ENCODE data around the gene F10. TPM values are rescaled to one million over a fixed set of nuclear protein-coding genes. Genes with fewer than 3 reads are reported as not detected.

Gene F10
- total RNA-seq, 1 experiment from 2014 or later, result not detected

- Mint-ChIP-seq H3K9me3 (ENCODE audit: unreplicated experiment) (no peaks in the 10 kb centered on the region), H3K36me3 (ENCODE audit: insufficient read depth, unreplicated experiment) (no peaks in the 10 kb centered on the region), H3K4me3 (ENCODE audit: unreplicated experiment) (no peak overlapping the region), H3K27ac (ENCODE audit: low read depth, unreplicated experiment) (no peak overlapping the region), H3K27me3 (ENCODE audit: insufficient read depth, unreplicated experiment) (peaks cover 31% of the 10 kb centered on the region), H3K4me1 (ENCODE audit: insufficient read depth, unreplicated experiment) (no peaks in the 10 kb centered on the region)
- ChIA-PET CTCF (no interaction called here), POLR2A (no interaction called here)
- TF ChIP-seq CTCF (IDR thresholded peaks at IDR 0.05; ENCODE audit: unreplicated experiment), result no peak
- intact Hi-C loops (cut with micrococcal nuclease), result no loop called here
- no peak for DNase-seq (ENCODE audit: unreplicated experiment)
- BruUV-seq (replicated peaks), result no TSS peak
These were observed 15.2 kb downstream of the F10 start for GRCh38 chr13:113137691-113138298.

GRCh38 chr13:113138792-113139551, 16.4 kb downstream of the F10 start:
- Mint-ChIP-seq H3K4me3 (ENCODE audit: unreplicated experiment) (no peak overlapping the region), H3K36me3 (ENCODE audit: insufficient read depth, unreplicated experiment) (no peaks in the 10 kb centered on the region), H3K27me3 (ENCODE audit: insufficient read depth, unreplicated experiment) (peaks cover 19% of the 10 kb centered on the region), H3K9me3 (ENCODE audit: unreplicated experiment) (no peaks in the 10 kb centered on the region), H3K4me1 (ENCODE audit: insufficient read depth, unreplicated experiment) (no peaks in the 10 kb centered on the region), H3K27ac (ENCODE audit: low read depth, unreplicated experiment) (no peak overlapping the region)
- BruUV-seq (replicated peaks), result no TSS peak
- no peak for DNase-seq (ENCODE audit: unreplicated experiment)
- CTCF ChIA-PET, result no interaction called here
- no peak for TF ChIP-seq CTCF (IDR thresholded peaks at IDR 0.05; ENCODE audit: unreplicated experiment)
- POLR2A ChIA-PET, result no interaction called here
- intact Hi-C loops (cut with micrococcal nuclease), result no loop called here

DNA sequence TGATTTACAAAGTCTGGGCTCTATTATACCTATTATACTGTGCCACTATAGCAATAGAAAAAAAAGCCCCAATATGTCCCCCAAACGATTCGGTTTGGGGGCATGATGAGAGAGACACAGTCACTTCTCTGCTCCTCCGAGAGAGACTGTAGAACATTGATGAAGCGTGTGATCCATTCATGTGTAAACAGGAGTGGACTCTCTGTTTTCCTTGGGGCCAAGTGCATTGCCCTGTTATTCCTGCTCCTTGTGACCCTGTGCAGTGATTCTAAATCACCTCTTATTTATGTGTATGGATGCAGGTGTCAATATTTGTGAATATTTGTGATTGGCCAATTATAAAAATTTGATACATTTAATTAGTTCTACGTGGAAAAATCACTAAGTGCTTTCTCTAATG, 17.0 kb downstream of the F10 start:
- no peak for TF ChIP-seq CTCF (IDR thresholded peaks at IDR 0.05; ENCODE audit: unreplicated experiment)
- ChIA-PET CTCF (no interaction called here), POLR2A (no interaction called here)
- no peaks in the 10 kb centered on the region for H3K9me3 Mint-ChIP-seq (ENCODE audit: unreplicated experiment)
- intact Hi-C loops (cut with micrococcal nuclease), result no loop called here
- no peak overlapping the region for H3K4me3 Mint-ChIP-seq (ENCODE audit: unreplicated experiment)
- H3K36me3 Mint-ChIP-seq (ENCODE audit: insufficient read depth, unreplicated experiment), result no peaks in the 10 kb centered on the region
- no peak overlapping the region for H3K27ac Mint-ChIP-seq (ENCODE audit: low read depth, unreplicated experiment)
- no peaks in the 10 kb centered on the region for H3K4me1 Mint-ChIP-seq (ENCODE audit: insufficient read depth, unreplicated experiment)
- peaks cover 13% of the 10 kb centered on the region for H3K27me3 Mint-ChIP-seq (ENCODE audit: insufficient read depth, unreplicated experiment)
- DNase-seq (ENCODE audit: unreplicated experiment), result no peak
- no TSS peak for BruUV-seq (replicated peaks)

DNA sequence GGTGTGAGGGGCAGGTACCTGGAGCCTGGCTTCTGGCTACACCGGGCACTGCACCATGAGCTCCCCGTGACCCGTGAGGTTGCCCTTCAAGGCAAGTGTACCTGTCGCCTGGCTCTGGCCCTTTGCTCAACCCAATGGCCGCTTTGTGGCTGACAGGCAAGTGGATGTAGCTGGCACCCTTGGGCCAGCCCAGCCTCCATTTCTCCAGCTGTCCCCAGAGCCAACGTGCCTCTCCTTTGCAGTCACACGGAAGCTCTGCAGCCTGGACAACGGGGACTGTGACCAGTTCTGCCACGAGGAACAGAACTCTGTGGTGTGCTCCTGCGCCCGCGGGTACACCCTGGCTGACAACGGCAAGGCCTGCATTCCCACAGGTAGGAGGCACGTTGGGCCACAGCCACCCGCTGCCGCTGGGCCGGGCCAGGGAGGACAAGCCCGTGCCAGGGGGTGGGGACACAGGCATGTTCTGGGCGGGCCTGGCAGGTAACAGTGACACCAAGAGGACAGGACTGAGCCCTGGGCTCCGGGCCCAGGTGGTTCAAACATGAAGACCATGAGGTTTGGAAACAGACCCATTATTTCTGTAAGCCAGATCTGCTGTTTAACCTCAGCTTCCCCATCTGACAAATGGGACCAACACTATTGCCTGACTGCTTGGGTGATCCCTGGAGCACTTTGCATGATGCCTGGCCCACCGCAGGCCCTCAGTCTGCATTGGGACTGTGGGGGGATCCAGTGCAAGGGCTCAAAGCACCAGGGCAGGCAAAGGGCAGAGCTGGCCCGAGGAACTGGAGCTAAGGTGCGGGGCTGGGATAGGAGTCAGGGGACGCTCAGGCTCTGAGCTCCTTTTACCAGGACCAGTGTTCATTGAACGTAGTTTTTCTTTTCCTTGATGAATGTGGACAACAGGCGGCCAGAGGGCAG, 18.3 kb downstream of the F10 start:
- H3K4me3 Mint-ChIP-seq (ENCODE audit: unreplicated experiment), result no peak overlapping the region
- H3K27me3 Mint-ChIP-seq (ENCODE audit: insufficient read depth, unreplicated experiment), result peaks cover 21% of the 10 kb centered on the region
- ChIA-PET CTCF (no interaction called here), POLR2A (no interaction called here)
- no peaks in the 10 kb centered on the region for H3K9me3 Mint-ChIP-seq (ENCODE audit: unreplicated experiment)
- H3K27ac Mint-ChIP-seq (ENCODE audit: low read depth, unreplicated experiment), result no peak overlapping the region
- intact Hi-C loops (cut with micrococcal nuclease), result no loop called here
- H3K4me1 Mint-ChIP-seq (ENCODE audit: insufficient read depth, unreplicated experiment), result no peaks in the 10 kb centered on the region
- TF ChIP-seq CTCF (IDR thresholded peaks at IDR 0.05; ENCODE audit: unreplicated experiment), result no peak
- no TSS peak for BruUV-seq (replicated peaks)
- no peaks in the 10 kb centered on the region for H3K36me3 Mint-ChIP-seq (ENCODE audit: insufficient read depth, unreplicated experiment)
- no peak for DNase-seq (ENCODE audit: unreplicated experiment)
